HEK293 (cell line): ENCODE data around the gene TMEM255B.
A peak's percentile ranks its signal among the peaks of the same experiment; 100 is the strongest.

Experiments used
- GLIS2 ChIP-seq: fragments of 450-650 bp; formaldehyde crosslinking; IDR thresholded peaks from 2 replicates; pipeline ENCODE4 v1.5.1; 2016; ENCODE audit warnings: missing biosample characterization, missing genetic modification characterization
- KLF10 ChIP-seq: fragments of 450-650 bp; IDR thresholded peaks from 2 replicates; pipeline ENCODE4 v1.5.1; 2018; ENCODE audit warnings: missing biosample characterization, mild to moderate bottlenecking, missing genetic modification characterization
- PRDM1 ChIP-seq: fragments of 450-650 bp; formaldehyde crosslinking; IDR thresholded peaks from 2 replicates; pipeline ENCODE4; 2016; ENCODE audit warnings: missing biosample characterization, missing genetic modification characterization
- SCRT1 ChIP-seq: fragments of 450-650 bp; formaldehyde crosslinking; IDR thresholded peaks from 2 replicates; pipeline ENCODE4 v1.5.1; 2016; ENCODE audit warnings: missing biosample characterization, missing genetic modification characterization, borderline replicate concordance
- SP2 ChIP-seq: fragments of 450-650 bp; formaldehyde crosslinking; IDR thresholded peaks from 2 replicates; pipeline ENCODE4 v1.5.1; 2016; ENCODE audit warnings: missing biosample characterization, missing genetic modification characterization
- SP3 ChIP-seq: fragments of 450-650 bp; formaldehyde crosslinking; IDR thresholded peaks from 2 replicates; pipeline ENCODE4 v1.5.1; 2016; ENCODE audit warnings: missing biosample characterization, missing genetic modification characterization
- ZBTB17 ChIP-seq: fragments of 450-650 bp; formaldehyde crosslinking; IDR thresholded peaks from 2 replicates; pipeline ENCODE4 v1.5.1; 2016; ENCODE audit warnings: missing biosample characterization, missing genetic modification characterization
- ZFHX2 ChIP-seq: fragments of 450-650 bp; formaldehyde crosslinking; conservative IDR thresholded peaks from 2 replicates; pipeline ENCODE4 v1.5.1; 2016; ENCODE audit warnings: missing biosample characterization, missing genetic modification characterization
- ZNF223 ChIP-seq: fragments of 450-650 bp; formaldehyde crosslinking; IDR thresholded peaks from 2 replicates; pipeline ENCODE4 v1.5.1; 2016; ENCODE audit warnings: missing biosample characterization, missing genetic modification characterization
- ZNF302 ChIP-seq: fragments of 450-650 bp; formaldehyde crosslinking; IDR thresholded peaks from 2 replicates; pipeline ENCODE4 v1.5.1; 2016; ENCODE audit warnings: missing biosample characterization, missing genetic modification characterization, low read depth
- ZNF366 ChIP-seq: fragments of 450-650 bp; formaldehyde crosslinking; conservative IDR thresholded peaks from 2 replicates; pipeline ENCODE4 v1.5.1; 2016; ENCODE audit warnings: missing biosample characterization, missing genetic modification characterization
- ZNF423 ChIP-seq: fragments of 450-650 bp; formaldehyde crosslinking; IDR thresholded peaks from 2 replicates; pipeline ENCODE4 v1.5.1; 2016; ENCODE audit warnings: missing biosample characterization, missing genetic modification characterization
- ZNF501 ChIP-seq: fragments of 450-650 bp; formaldehyde crosslinking; IDR thresholded peaks from 2 replicates; pipeline ENCODE4 v1.5.1; 2016; ENCODE audit warnings: missing biosample characterization, missing genetic modification characterization
- ZNF571 ChIP-seq: fragments of 450-650 bp; formaldehyde crosslinking; IDR thresholded peaks from 2 replicates; pipeline ENCODE4 v1.5.0; 2017; ENCODE audit warnings: missing biosample characterization, missing genetic modification characterization
- ZNF843 ChIP-seq: fragments of 450-650 bp; formaldehyde crosslinking; IDR thresholded peaks from 2 replicates; pipeline ENCODE4 v1.5.1; 2016; ENCODE audit warnings: missing biosample characterization, missing genetic modification characterization
- TF ChIP-seq, protein P1 (sequence below): fragments of 450-650 bp; formaldehyde crosslinking; conservative IDR thresholded peaks from 2 replicates; pipeline ENCODE4 v1.5.1; 2016; ENCODE audit warnings: low read depth, missing biosample characterization, missing genetic modification characterization
- TF ChIP-seq, protein P2 (sequence below): fragments of 450-650 bp; formaldehyde crosslinking; IDR thresholded peaks from 2 replicates; pipeline ENCODE4 v1.5.1; 2016; ENCODE audit warnings: missing biosample characterization, missing genetic modification characterization
- TF ChIP-seq, protein P3 (sequence below): fragments of 450-650 bp; formaldehyde crosslinking; IDR thresholded peaks from 2 replicates; pipeline ENCODE4 v1.5.1; 2016; ENCODE audit warnings: missing biosample characterization, missing genetic modification characterization
- TF ChIP-seq, protein P4 (sequence below): fragments of 450-650 bp; formaldehyde crosslinking; IDR thresholded peaks from 2 replicates; pipeline ENCODE4 v1.5.1; 2016; ENCODE audit warnings: missing biosample characterization, missing genetic modification characterization
- TF ChIP-seq, protein P5 (sequence below): fragments of 450-650 bp; formaldehyde crosslinking; IDR thresholded peaks from 2 replicates; pipeline ENCODE4; 2016; ENCODE audit warnings: missing biosample characterization, missing genetic modification characterization
- TF ChIP-seq, protein P6 (sequence below): fragments of 450-650 bp; formaldehyde crosslinking; IDR thresholded peaks from 2 replicates; pipeline ENCODE4 v1.5.1; 2016; ENCODE audit warnings: missing biosample characterization, missing genetic modification characterization
- TF ChIP-seq, protein P7 (sequence below): fragments of 450-650 bp; formaldehyde crosslinking; IDR thresholded peaks from 2 replicates; pipeline ENCODE4 v1.5.1; 2016; ENCODE audit warnings: missing biosample characterization, missing genetic modification characterization

The TMEM255B gene

DNA sequence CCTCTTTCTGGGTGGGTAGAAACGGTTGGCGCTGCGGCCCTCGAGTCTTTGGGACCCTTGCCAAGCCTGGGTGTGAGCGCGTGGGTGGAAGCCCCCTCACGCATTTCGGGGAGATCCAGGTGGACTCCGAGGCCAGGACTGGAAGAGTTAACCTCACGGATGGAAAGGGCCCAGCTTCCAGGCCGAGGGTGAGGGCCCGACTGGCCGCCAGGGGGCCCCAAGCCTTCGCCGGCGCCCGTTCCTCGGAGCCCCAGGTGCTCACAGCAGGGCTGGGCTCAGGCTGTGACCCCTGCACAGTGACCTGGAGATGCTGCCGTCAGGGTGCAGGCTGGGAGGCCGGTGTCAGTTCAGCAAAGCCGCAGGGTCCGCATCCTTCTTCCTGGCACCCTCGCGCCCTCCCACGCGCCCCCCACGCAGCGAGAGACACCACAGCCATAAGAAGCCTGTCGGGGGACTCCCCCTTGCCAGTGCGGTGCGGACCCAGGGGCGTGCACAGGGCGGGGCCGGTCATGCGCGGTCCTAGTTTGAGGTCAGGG lies 34.2 kb upstream of the TMEM255B start (continued):
- TF ChIP-seq, protein P1, sequence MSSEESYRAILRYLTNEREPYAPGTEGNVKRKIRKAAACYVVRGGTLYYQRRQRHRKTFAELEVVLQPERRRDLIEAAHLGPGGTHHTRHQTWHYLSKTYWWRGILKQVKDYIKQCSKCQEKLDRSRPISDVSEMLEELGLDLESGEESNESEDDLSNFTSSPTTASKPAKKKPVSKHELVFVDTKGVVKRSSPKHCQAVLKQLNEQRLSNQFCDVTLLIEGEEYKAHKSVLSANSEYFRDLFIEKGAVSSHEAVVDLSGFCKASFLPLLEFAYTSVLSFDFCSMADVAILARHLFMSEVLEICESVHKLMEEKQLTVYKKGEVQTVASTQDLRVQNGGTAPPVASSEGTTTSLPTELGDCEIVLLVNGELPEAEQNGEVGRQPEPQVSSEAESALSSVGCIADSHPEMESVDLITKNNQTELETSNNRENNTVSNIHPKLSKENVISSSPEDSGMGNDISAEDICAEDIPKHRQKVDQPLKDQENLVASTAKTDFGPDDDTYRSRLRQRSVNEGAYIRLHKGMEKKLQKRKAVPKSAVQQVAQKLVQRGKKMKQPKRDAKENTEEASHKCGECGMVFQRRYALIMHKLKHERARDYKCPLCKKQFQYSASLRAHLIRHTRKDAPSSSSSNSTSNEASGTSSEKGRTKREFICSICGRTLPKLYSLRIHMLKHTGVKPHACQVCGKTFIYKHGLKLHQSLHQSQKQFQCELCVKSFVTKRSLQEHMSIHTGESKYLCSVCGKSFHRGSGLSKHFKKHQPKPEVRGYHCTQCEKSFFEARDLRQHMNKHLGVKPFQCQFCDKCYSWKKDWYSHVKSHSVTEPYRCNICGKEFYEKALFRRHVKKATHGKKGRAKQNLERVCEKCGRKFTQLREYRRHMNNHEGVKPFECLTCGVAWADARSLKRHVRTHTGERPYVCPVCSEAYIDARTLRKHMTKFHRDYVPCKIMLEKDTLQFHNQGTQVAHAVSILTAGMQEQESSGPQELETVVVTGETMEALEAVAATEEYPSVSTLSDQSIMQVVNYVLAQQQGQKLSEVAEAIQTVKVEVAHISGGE (tag by site-specific recombination), result no peak
- no peak for TF ChIP-seq PRDM1 (tag by site-specific recombination)
- TF ChIP-seq ZBTB17 (tag by site-specific recombination), result 0 out of 2 replicates have a peak, but pooled peaks have one; percentile 23
- 0 out of 2 replicates have a peak, but pooled peaks have one; percentile 23 for TF ChIP-seq SP3 (tag by site-specific recombination)
- no peak for TF ChIP-seq SP2 (tag by site-specific recombination)
- TF ChIP-seq, protein P2, sequence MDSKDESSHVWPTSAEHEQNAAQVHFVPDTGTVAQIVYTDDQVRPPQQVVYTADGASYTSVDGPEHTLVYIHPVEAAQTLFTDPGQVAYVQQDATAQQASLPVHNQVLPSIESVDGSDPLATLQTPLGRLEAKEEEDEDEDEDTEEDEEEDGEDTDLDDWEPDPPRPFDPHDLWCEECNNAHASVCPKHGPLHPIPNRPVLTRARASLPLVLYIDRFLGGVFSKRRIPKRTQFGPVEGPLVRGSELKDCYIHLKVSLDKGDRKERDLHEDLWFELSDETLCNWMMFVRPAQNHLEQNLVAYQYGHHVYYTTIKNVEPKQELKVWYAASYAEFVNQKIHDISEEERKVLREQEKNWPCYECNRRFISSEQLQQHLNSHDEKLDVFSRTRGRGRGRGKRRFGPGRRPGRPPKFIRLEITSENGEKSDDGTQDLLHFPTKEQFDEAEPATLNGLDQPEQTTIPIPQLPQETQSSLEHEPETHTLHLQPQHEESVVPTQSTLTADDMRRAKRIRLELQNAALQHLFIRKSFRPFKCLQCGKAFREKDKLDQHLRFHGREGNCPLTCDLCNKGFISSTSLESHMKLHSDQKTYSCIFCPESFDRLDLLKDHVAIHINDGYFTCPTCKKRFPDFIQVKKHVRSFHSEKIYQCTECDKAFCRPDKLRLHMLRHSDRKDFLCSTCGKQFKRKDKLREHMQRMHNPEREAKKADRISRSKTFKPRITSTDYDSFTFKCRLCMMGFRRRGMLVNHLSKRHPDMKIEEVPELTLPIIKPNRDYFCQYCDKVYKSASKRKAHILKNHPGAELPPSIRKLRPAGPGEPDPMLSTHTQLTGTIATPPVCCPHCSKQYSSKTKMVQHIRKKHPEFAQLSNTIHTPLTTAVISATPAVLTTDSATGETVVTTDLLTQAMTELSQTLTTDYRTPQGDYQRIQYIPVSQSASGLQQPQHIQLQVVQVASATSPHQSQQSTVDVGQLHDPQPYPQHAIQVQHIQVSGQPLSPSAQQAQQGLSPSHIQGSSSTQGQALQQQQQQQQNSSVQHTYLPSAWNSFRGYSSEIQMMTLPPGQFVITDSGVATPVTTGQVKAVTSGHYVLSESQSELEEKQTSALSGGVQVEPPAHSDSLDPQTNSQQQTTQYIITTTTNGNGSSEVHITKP (tag by site-specific recombination), result peak; percentile 79
- peak; percentile 45; the same call in 1 of the 2 replicates for TF ChIP-seq KLF10
- TF ChIP-seq ZNF366 (tag by site-specific recombination), result no peak
- TF ChIP-seq, protein P3, sequence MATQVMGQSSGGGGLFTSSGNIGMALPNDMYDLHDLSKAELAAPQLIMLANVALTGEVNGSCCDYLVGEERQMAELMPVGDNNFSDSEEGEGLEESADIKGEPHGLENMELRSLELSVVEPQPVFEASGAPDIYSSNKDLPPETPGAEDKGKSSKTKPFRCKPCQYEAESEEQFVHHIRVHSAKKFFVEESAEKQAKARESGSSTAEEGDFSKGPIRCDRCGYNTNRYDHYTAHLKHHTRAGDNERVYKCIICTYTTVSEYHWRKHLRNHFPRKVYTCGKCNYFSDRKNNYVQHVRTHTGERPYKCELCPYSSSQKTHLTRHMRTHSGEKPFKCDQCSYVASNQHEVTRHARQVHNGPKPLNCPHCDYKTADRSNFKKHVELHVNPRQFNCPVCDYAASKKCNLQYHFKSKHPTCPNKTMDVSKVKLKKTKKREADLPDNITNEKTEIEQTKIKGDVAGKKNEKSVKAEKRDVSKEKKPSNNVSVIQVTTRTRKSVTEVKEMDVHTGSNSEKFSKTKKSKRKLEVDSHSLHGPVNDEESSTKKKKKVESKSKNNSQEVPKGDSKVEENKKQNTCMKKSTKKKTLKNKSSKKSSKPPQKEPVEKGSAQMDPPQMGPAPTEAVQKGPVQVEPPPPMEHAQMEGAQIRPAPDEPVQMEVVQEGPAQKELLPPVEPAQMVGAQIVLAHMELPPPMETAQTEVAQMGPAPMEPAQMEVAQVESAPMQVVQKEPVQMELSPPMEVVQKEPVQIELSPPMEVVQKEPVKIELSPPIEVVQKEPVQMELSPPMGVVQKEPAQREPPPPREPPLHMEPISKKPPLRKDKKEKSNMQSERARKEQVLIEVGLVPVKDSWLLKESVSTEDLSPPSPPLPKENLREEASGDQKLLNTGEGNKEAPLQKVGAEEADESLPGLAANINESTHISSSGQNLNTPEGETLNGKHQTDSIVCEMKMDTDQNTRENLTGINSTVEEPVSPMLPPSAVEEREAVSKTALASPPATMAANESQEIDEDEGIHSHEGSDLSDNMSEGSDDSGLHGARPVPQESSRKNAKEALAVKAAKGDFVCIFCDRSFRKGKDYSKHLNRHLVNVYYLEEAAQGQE (tag by site-specific recombination), result no peak
- no peak for TF ChIP-seq SCRT1
- TF ChIP-seq ZNF423 (tag by site-specific recombination), result peak; percentile 74
- TF ChIP-seq ZNF501 (tag by site-specific recombination), result peak; percentile 35; the same call in 1 of the 2 replicates
- TF ChIP-seq ZNF302 (tag by site-specific recombination), result no peak
- TF ChIP-seq, protein P4, sequence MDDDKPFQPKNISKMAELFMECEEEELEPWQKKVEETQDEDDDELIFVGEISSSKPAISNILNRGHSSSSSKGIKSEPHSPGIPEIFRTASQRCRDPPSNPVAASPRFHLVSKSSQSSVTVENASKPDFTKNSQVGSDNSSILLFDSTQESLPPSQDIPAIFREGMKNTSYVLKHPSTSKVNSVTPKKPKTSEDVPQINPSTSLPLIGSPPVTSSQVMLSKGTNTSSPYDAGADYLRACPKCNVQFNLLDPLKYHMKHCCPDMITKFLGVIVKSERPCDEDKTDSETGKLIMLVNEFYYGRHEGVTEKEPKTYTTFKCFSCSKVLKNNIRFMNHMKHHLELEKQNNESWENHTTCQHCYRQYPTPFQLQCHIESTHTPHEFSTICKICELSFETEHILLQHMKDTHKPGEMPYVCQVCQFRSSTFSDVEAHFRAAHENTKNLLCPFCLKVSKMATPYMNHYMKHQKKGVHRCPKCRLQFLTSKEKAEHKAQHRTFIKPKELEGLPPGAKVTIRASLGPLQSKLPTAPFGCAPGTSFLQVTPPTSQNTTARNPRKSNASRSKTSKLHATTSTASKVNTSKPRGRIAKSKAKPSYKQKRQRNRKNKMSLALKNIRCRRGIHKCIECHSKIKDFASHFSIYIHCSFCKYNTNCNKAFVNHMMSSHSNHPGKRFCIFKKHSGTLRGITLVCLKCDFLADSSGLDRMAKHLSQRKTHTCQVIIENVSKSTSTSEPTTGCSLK, result no peak
- TF ChIP-seq, protein P5, sequence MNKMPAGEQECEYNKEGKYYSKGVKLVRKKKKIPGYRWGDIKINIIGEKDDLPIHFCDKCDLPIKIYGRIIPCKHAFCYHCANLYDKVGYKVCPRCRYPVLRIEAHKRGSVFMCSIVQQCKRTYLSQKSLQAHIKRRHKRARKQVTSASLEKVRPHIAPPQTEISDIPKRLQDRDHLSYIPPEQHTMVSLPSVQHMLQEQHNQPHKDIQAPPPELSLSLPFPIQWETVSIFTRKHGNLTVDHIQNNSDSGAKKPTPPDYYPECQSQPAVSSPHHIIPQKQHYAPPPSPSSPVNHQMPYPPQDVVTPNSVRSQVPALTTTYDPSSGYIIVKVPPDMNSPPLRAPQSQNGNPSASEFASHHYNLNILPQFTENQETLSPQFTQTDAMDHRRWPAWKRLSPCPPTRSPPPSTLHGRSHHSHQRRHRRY, result no peak
- TF ChIP-seq ZFHX2, result peak; percentile 72
- TF ChIP-seq, protein P6, sequence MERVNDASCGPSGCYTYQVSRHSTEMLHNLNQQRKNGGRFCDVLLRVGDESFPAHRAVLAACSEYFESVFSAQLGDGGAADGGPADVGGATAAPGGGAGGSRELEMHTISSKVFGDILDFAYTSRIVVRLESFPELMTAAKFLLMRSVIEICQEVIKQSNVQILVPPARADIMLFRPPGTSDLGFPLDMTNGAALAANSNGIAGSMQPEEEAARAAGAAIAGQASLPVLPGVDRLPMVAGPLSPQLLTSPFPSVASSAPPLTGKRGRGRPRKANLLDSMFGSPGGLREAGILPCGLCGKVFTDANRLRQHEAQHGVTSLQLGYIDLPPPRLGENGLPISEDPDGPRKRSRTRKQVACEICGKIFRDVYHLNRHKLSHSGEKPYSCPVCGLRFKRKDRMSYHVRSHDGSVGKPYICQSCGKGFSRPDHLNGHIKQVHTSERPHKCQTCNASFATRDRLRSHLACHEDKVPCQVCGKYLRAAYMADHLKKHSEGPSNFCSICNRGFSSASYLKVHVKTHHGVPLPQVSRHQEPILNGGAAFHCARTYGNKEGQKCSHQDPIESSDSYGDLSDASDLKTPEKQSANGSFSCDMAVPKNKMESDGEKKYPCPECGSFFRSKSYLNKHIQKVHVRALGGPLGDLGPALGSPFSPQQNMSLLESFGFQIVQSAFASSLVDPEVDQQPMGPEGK (tag by site-specific recombination), result peak; percentile 47
- no peak for TF ChIP-seq ZNF571 (tag by site-specific recombination)
- TF ChIP-seq ZNF223 (tag by site-specific recombination), result no peak
- TF ChIP-seq ZNF843 (tag by site-specific recombination), result no peak
- TF ChIP-seq, protein P7, sequence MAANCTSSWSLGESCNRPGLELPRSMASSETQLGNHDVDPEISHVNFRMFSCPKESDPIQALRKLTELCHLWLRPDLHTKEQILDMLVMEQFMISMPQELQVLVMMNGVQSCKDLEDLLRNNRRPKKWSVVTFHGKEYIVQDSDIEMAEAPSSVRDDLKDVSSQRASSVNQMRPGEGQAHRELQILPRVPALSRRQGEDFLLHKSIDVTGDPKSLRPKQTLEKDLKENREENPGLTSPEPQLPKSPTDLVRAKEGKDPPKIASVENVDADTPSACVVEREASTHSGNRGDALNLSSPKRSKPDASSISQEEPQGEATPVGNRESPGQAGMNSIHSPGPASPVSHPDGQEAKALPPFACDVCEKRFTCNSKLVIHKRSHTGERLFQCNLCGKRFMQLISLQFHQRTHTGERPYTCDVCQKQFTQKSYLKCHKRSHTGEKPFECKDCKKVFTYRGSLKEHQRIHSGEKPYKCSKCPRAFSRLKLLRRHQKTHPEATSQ (tag by site-specific recombination), result no peak
- peak; percentile 56 for TF ChIP-seq GLIS2
